ENCODE data around the gene LGALS1. TPM values are rescaled to one million over a fixed set of nuclear protein-coding genes. Genes with fewer than 3 reads are reported as not detected.

Gene LGALS1
- polyA plus RNA-seq, 1 donor (not counting 4 experiments of a cell fraction or from before 2014, with no cell fraction given) = 2,086 TPM

- FAIRE-seq (no peak), DNase-seq (ENCODE audit: low read depth, low spot score) (no peak)
- dilution Hi-C loops (cut with MboI; ENCODE audit: extremely low pct_ligation_motif_present, low sequenced_read_pairs) = no loop called here
- Histone ChIP-seq H3K9me1 (ENCODE audit: control insufficient read depth, extremely low read depth, insufficient read depth, low read length) (no peaks in the 10 kb centered on the region), H3K36me3 (ENCODE audit: control insufficient read depth in 2 of 2, extremely low read depth in 1 of 2, insufficient read depth in 2 of 2, low read length in 2 of 2) (peaks cover 0 to 2% of the 10 kb centered on the region in 2 experiments), H3K9ac (ENCODE audit: control insufficient read depth, extremely low read depth, insufficient read depth, low read length) (no peak overlapping the region), H3K27me3 (ENCODE audit: control insufficient read depth, extremely low read depth, insufficient read depth, low read length) (no peaks in the 10 kb centered on the region), H3K9me3 (ENCODE audit: control insufficient read depth, low read depth, low read length) (no peaks in the 10 kb centered on the region), H3K79me2 (ENCODE audit: control insufficient read depth, insufficient read depth, low read length) (no peaks in the 10 kb centered on the region), H3K4me3 (ENCODE audit: control insufficient read depth in 2 of 3, extremely low read depth in 1 of 3, insufficient read depth in 2 of 3, low read depth in 1 of 3, low read length in 3 of 3) (no peak overlapping the region), H3K4me1 (ENCODE audit: control insufficient read depth, extremely low read depth, insufficient read depth, low read length) (peaks cover 3% of the 10 kb centered on the region), H3K27ac (ENCODE audit: control insufficient read depth, insufficient read depth, low read length) (no peak overlapping the region), H2AFZ (ENCODE audit: control insufficient read depth, low read length) (no peak overlapping the region), H3K4me2 (ENCODE audit: control insufficient read depth, extremely low read depth, insufficient read depth, low read depth, low read length) (no peak overlapping the region), H4K20me1 (ENCODE audit: control insufficient read depth, extremely low read depth, insufficient read depth, low read length) (no peaks in the 10 kb centered on the region)
- TF ChIP-seq EZH2 (IDR thresholded peaks at IDR 0.05; ENCODE audit: low read length) (no peak), CTCF (optimal IDR thresholded peaks at IDR 0.05 in 1 of 3, IDR thresholded peaks at IDR 0.05 in 1 of 3, conservative IDR thresholded peaks at IDR 0.05 in 1 of 3; ENCODE audit: extremely low read depth in 1 of 3, insufficient read depth in 2 of 3, low read length in 3 of 3) (no peak)
Measured at GRCh38 chr22:37708580-37709444, 33.4 kb downstream of the LGALS1 start.

GRCh38 chr22:37709445-37709765 lies 34.0 kb downstream of the LGALS1 start:
- dilution Hi-C loops (cut with MboI; ENCODE audit: extremely low pct_ligation_motif_present, low sequenced_read_pairs) = no loop called here
- Histone ChIP-seq H3K9ac (ENCODE audit: control insufficient read depth, extremely low read depth, insufficient read depth, low read length) (no peak overlapping the region), H2AFZ (ENCODE audit: control insufficient read depth, low read length) (no peak overlapping the region)

More at GRCh38 chr22:37709445-37709765, 34.0 kb downstream of the LGALS1 start:
- no peak for TF ChIP-seq CTCF (optimal IDR thresholded peaks at IDR 0.05 in 1 of 3, IDR thresholded peaks at IDR 0.05 in 1 of 3, conservative IDR thresholded peaks at IDR 0.05 in 1 of 3; ENCODE audit: extremely low read depth in 1 of 3, insufficient read depth in 2 of 3, low read length in 3 of 3)
- TF ChIP-seq EZH2 (IDR thresholded peaks at IDR 0.05; ENCODE audit: low read length) = no peak
- no peaks in the 10 kb centered on the region for H4K20me1 ChIP-seq (ENCODE audit: control insufficient read depth, extremely low read depth, insufficient read depth, low read length)
- H3K79me2 ChIP-seq (ENCODE audit: control insufficient read depth, insufficient read depth, low read length) = no peaks in the 10 kb centered on the region
- H3K36me3 ChIP-seq (ENCODE audit: control insufficient read depth in 2 of 2, extremely low read depth in 1 of 2, insufficient read depth in 2 of 2, low read length in 2 of 2) = peaks cover 0 to 2% of the 10 kb centered on the region in 2 experiments
- H3K4me1 ChIP-seq (ENCODE audit: control insufficient read depth, extremely low read depth, insufficient read depth, low read length) = peaks cover 3% of the 10 kb centered on the region
- no peak overlapping the region for H3K4me3 ChIP-seq (ENCODE audit: control insufficient read depth in 2 of 3, extremely low read depth in 1 of 3, insufficient read depth in 2 of 3, low read depth in 1 of 3, low read length in 3 of 3)
- no peaks in the 10 kb centered on the region for H3K9me3 ChIP-seq (ENCODE audit: control insufficient read depth, low read depth, low read length)
- H3K4me2 ChIP-seq (ENCODE audit: control insufficient read depth, extremely low read depth, insufficient read depth, low read depth, low read length) = no peak overlapping the region
- no peak overlapping the region for H3K27ac ChIP-seq (ENCODE audit: control insufficient read depth, insufficient read depth, low read length)
- DNase-seq (ENCODE audit: low read depth, low spot score) (no peak), FAIRE-seq (no peak)
- H3K9me1 ChIP-seq (ENCODE audit: control insufficient read depth, extremely low read depth, insufficient read depth, low read length) = no peaks in the 10 kb centered on the region
- H3K27me3 ChIP-seq (ENCODE audit: control insufficient read depth, extremely low read depth, insufficient read depth, low read length) = no peaks in the 10 kb centered on the region

Data from keratinocyte (primary cell).